ENCODE results near the gene CCNJL.

Gene CCNJL

GRCh38 chr5:160233215-160233614 lies 79.1 kb downstream of the CCNJL start:
- no peak overlapping the region for H3K4me3 ChIP-seq (ENCODE audit: low read depth in 1 of 2, low read length in 1 of 2)
- no peak overlapping the region for H3K27ac ChIP-seq
- no peaks in the 10 kb centered on the region for H3K4me1 ChIP-seq (ENCODE audit: control insufficient read depth in 1 of 2, insufficient read depth in 1 of 2, low read depth in 1 of 2, low read length in 1 of 2)
- no peaks in the 10 kb centered on the region for H3K9me3 ChIP-seq
- no peak for TF ChIP-seq CTCF (IDR thresholded peaks at IDR 0.05)
- peaks cover 5% of the 10 kb centered on the region for H3K27me3 ChIP-seq
- no peaks in the 10 kb centered on the region for H3K36me3 ChIP-seq

GRCh38 chr5:160231783-160232342 lies 80.5 kb downstream of the CCNJL start:
- Histone ChIP-seq H3K36me3 (no peaks in the 10 kb centered on the region), H3K9me3 (no peaks in the 10 kb centered on the region), H3K27me3 (peaks cover 5% of the 10 kb centered on the region), H3K4me3 (ENCODE audit: low read depth in 1 of 2, low read length in 1 of 2) (no peak overlapping the region), H3K27ac (no peak overlapping the region), H3K4me1 (ENCODE audit: control insufficient read depth in 1 of 2, insufficient read depth in 1 of 2, low read depth in 1 of 2, low read length in 1 of 2) (no peaks in the 10 kb centered on the region)
- TF ChIP-seq CTCF (IDR thresholded peaks at IDR 0.05), result no peak

- H3K4me3 ChIP-seq (ENCODE audit: low read depth in 1 of 2, low read length in 1 of 2), result no peak overlapping the region
- H3K9me3 ChIP-seq, result no peaks in the 10 kb centered on the region
- no peak overlapping the region for H3K27ac ChIP-seq
- H3K4me1 ChIP-seq (ENCODE audit: control insufficient read depth in 1 of 2, insufficient read depth in 1 of 2, low read depth in 1 of 2, low read length in 1 of 2), result no peaks in the 10 kb centered on the region
- H3K27me3 ChIP-seq, result peaks cover 5% of the 10 kb centered on the region
- TF ChIP-seq CTCF (IDR thresholded peaks at IDR 0.05), result no peak
- H3K36me3 ChIP-seq, result no peaks in the 10 kb centered on the region
These were observed 81.5 kb downstream of the CCNJL start for GRCh38 chr5:160230686-160231527.

- Histone ChIP-seq H3K36me3 (no peaks in the 10 kb centered on the region), H3K9me3 (no peaks in the 10 kb centered on the region), H3K4me3 (ENCODE audit: low read depth in 1 of 2, low read length in 1 of 2) (no peak within 1 kb of the TSS), H3K27ac (no peak within 1 kb of the TSS), H3K27me3 (peaks cover 5% of the 10 kb centered on the region), H3K4me1 (ENCODE audit: control insufficient read depth in 1 of 2, insufficient read depth in 1 of 2, low read depth in 1 of 2, low read length in 1 of 2) (no peaks in the 10 kb centered on the region)
- no peak for TF ChIP-seq CTCF (IDR thresholded peaks at IDR 0.05)
These were observed 83.1 kb downstream of the CCNJL start, which contains the start of gene FABP6 for GRCh38 chr5:160229190-160229742. FABP6 (plus strand) TSS chr5:160229506; CDS start chr5:160229558, 52 bp downstream.

GRCh38 chr5:160227012-160227411 lies 85.4 kb downstream of the CCNJL start:
- Histone ChIP-seq H3K4me1 (ENCODE audit: control insufficient read depth in 1 of 2, insufficient read depth in 1 of 2, low read depth in 1 of 2, low read length in 1 of 2) (no peaks in the 10 kb centered on the region), H3K36me3 (no peaks in the 10 kb centered on the region), H3K9me3 (no peaks in the 10 kb centered on the region), H3K27me3 (peaks cover 5% of the 10 kb centered on the region), H3K4me3 (ENCODE audit: low read depth in 1 of 2, low read length in 1 of 2) (no peak overlapping the region), H3K27ac (no peak overlapping the region)
- TF ChIP-seq CTCF (IDR thresholded peaks at IDR 0.05), result no peak

Measured in neutrophil (primary cell).